Keratinocyte (primary cell): ENCODE results near the gene TRAPPC6A. TPM values are rescaled to one million over a fixed set of nuclear protein-coding genes. Genes with fewer than 3 reads are reported as not detected.

ENCODE experiments used
- DNase-seq: peaks from one replicate; pipeline ENCODE4 v3.0.0-alpha.2; 2011; ENCODE audit warnings: low read depth, missing footprints, low spot score
- FAIRE-seq: peaks from 2 replicates; lab custom pipeline; 2011; peaks lifted over from hg19 to GRCh38; lab: Jason Lieb, UNC
- H2AFZ ChIP-seq: 2 replicates; pipeline ENCODE4 v1.6.0; 2012; ENCODE audit warnings: low read length, control low read depth, inconsistent platforms; ENCODE audit not compliant: control insufficient read depth
- H3K27ac ChIP-seq: 2 replicates; pipeline ENCODE4 v1.5.1; 2011; ENCODE audit warnings: low read length; ENCODE audit not compliant: control insufficient read depth, insufficient read depth
- H3K27me3 ChIP-seq: 3 replicates; pipeline ENCODE4 v1.6.0; 2011; ENCODE audit warnings: low read length; ENCODE audit not compliant: control insufficient read depth, insufficient read depth; ENCODE audit errors: extremely low read depth
- H3K36me3 ChIP-seq, 2 experiments: 2 replicates in 1 of 2; 3 replicates in 1 of 2; pipeline ENCODE4 v1.5.1; 2011; ENCODE audit warnings: low read length in 2 of 2, mild to moderate bottlenecking in 1 of 2; ENCODE audit not compliant: control insufficient read depth in 2 of 2, insufficient read depth in 2 of 2; ENCODE audit errors: extremely low read depth in 1 of 2
- H3K4me1 ChIP-seq: 3 replicates; pipeline ENCODE4 v1.5.1; 2011; ENCODE audit warnings: low read length; ENCODE audit not compliant: control insufficient read depth, insufficient read depth; ENCODE audit errors: extremely low read depth
- H3K4me2 ChIP-seq: 3 replicates; pipeline ENCODE4 v1.6.0; 2011; ENCODE audit warnings: low read depth, low read length; ENCODE audit not compliant: control insufficient read depth, insufficient read depth; ENCODE audit errors: extremely low read depth
- H3K4me3 ChIP-seq, 3 experiments: fragments of 200-600 bp in 1 of 3; sonication (generic) in 1 of 3; 2 replicates in 2 of 3; 3 replicates in 1 of 3; pipeline ENCODE4 v1.5.1; 2011 to 2016; ENCODE audit warnings: low read length in 3 of 3, mild to moderate bottlenecking in 3 of 3, control low read depth in 2 of 3, inconsistent platforms in 1 of 3, low read depth in 1 of 3, mixed read lengths in 1 of 3, mixed run types in 1 of 3, moderate library complexity in 1 of 3; ENCODE audit not compliant: control insufficient read depth in 2 of 3, insufficient read depth in 2 of 3; ENCODE audit errors: extremely low read depth in 1 of 3
- H3K79me2 ChIP-seq: 2 replicates; pipeline ENCODE4 v1.6.0; 2012; ENCODE audit warnings: low read length; ENCODE audit not compliant: control insufficient read depth, insufficient read depth
- H3K9ac ChIP-seq: 3 replicates; pipeline ENCODE4 v1.6.0; 2011; ENCODE audit warnings: low read length; ENCODE audit not compliant: control insufficient read depth, insufficient read depth; ENCODE audit errors: extremely low read depth
- H3K9me1 ChIP-seq: 3 replicates; pipeline ENCODE4 v1.6.0; 2011; ENCODE audit warnings: low read length; ENCODE audit not compliant: control insufficient read depth, insufficient read depth; ENCODE audit errors: extremely low read depth
- H3K9me3 ChIP-seq: 2 replicates; pipeline ENCODE4 v1.5.1; 2012; ENCODE audit warnings: low read depth, low read length; ENCODE audit not compliant: control insufficient read depth
- H4K20me1 ChIP-seq: 3 replicates; pipeline ENCODE4 v1.6.0; 2011; ENCODE audit warnings: low read length; ENCODE audit not compliant: control insufficient read depth, insufficient read depth; ENCODE audit errors: extremely low read depth
- CTCF ChIP-seq, 3 experiments: IDR thresholded peaks in 1 of 3; conservative IDR thresholded peaks in 1 of 3; optimal IDR thresholded peaks in 1 of 3; 2 replicates in 2 of 3; 3 replicates in 1 of 3; pipeline versions ENCODE3 to v1.5.1; 2011; ENCODE audit warnings: low read length in 3 of 3, mild to moderate bottlenecking in 3 of 3, moderate library complexity in 2 of 3, control low read depth in 1 of 3, inconsistent platforms in 1 of 3; ENCODE audit not compliant: insufficient read depth in 2 of 3; ENCODE audit errors: extremely low read depth in 1 of 3
- EZH2 ChIP-seq: IDR thresholded peaks from one replicate; pipeline ENCODE4 v1.6.1; 2012; ENCODE audit warnings: inconsistent platforms, mild to moderate bottlenecking, low read length, moderate library complexity
- dilution Hi-C: fragments of 300-500 bp; cut with MboI; formaldehyde crosslinking; loops from one replicate; pipeline ENCODE4 v1.7.0; 2020; ENCODE audit warnings: low sequenced_read_pairs; ENCODE audit not compliant: extremely low pct_ligation_motif_present
- polyA plus RNA-seq, 5 experiments: library from polyadenylated mRNA; depleted of rRNA in 3 of 5; stranded (reverse) in 3 of 5; stranded (forward) in 1 of 5; unstranded in 1 of 5; fragments of >200 nt; gene quantifications; 1 replicate in 1 of 5; 2 replicates in 3 of 5; 3 replicates in 1 of 5; pipeline versions ENCODE4 v1.2.1 to v1.2.3, GENCODE V29; 2011 to 2012; ENCODE audit warnings: missing spikeins in 2 of 5, low read depth in 1 of 5, low replicate concordance in 1 of 5

TRAPPC6A gene
- polyA plus RNA-seq, 1 donor (not counting 4 experiments of a cell fraction or from before 2014, with no cell fraction given), result 4.7 TPM

DNA sequence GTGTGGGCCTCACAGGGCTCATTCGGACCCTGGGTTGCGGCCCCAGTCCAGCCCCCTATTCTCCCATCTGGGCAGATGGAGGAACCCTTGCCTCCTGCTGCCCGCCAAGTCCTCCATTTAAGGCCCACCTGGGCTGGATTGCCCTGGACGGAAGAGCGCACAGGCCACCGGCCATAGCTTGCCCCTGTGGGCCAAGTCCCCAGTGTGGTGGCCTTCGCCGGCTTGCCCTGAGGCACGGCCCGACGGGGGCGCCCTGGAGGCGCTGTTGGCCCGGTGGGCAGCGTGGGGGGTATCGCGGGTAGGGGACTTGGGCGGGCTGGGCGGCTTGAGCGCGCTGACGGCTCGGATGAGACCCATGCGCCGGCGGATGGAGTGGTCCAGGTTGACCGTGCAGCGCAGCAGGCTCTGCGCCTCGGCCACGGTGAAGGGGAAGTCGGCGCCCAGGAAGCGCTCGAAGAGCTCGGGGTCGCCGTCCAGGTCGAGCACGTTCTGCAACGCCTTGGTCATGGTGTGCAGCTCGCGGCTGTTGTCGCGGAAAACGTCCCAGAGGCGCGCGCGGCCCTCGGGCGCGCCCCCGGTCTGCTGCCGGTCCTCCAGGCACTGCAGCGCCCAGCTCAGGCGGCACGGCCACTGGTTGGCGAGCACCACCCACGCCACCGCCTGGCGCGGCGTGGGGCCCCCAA is 26.1 kb downstream of the TRAPPC6A start:
- no peak for FAIRE-seq
- no peak overlapping the region for H3K4me2 ChIP-seq
- no peaks in the 10 kb centered on the region for H3K36me3 ChIP-seq
- dilution Hi-C loops, result no loop called here
- H3K79me2 ChIP-seq, result no peaks in the 10 kb centered on the region
- H3K27me3 ChIP-seq, result peaks cover 24% of the 10 kb centered on the region
- no peak overlapping the region for H3K9ac ChIP-seq
- no peak overlapping the region for H3K4me3 ChIP-seq
- TF ChIP-seq CTCF (optimal IDR thresholded peaks at IDR 0.05 in 1 of 3, IDR thresholded peaks at IDR 0.05 in 1 of 3, conservative IDR thresholded peaks at IDR 0.05 in 1 of 3; ENCODE audit: extremely low read depth in 1 of 3, insufficient read depth in 2 of 3, low read length in 3 of 3) (no peak), EZH2 (no peak)
- peaks cover 7% of the 10 kb centered on the region for H4K20me1 ChIP-seq
- peaks cover 27% of the 10 kb centered on the region for H3K4me1 ChIP-seq
- no peak for DNase-seq
- H3K9me1 ChIP-seq, result no peaks in the 10 kb centered on the region
- no peak overlapping the region for H2AFZ ChIP-seq
- peaks cover 4% of the 10 kb centered on the region for H3K9me3 ChIP-seq
- H3K27ac ChIP-seq, result no peak overlapping the region

GRCh38 chr19:45151320-45151719 is 26.7 kb downstream of the TRAPPC6A start:
- Histone ChIP-seq H3K4me1 (peaks cover 23% of the 10 kb centered on the region), H3K27me3 (peaks cover 24% of the 10 kb centered on the region)

More at GRCh38 chr19:45151320-45151719, 26.7 kb downstream of the TRAPPC6A start:
- H3K36me3 ChIP-seq, result no peaks in the 10 kb centered on the region
- H2AFZ ChIP-seq, result no peak overlapping the region
- TF ChIP-seq EZH2, result no peak
- no peak for TF ChIP-seq CTCF (optimal IDR thresholded peaks at IDR 0.05 in 1 of 3, IDR thresholded peaks at IDR 0.05 in 1 of 3, conservative IDR thresholded peaks at IDR 0.05 in 1 of 3; ENCODE audit: extremely low read depth in 1 of 3, insufficient read depth in 2 of 3, low read length in 3 of 3)
- dilution Hi-C loops, result no loop called here
- H3K27ac ChIP-seq, result no peak overlapping the region
- H3K79me2 ChIP-seq, result no peaks in the 10 kb centered on the region
- peaks cover 7% of the 10 kb centered on the region for H4K20me1 ChIP-seq
- H3K9me1 ChIP-seq, result no peaks in the 10 kb centered on the region
- FAIRE-seq, result no peak
- peaks cover 4% of the 10 kb centered on the region for H3K9me3 ChIP-seq
- DNase-seq, result no peak
- H3K9ac ChIP-seq, result no peak overlapping the region
- no peak overlapping the region for H3K4me2 ChIP-seq
- H3K4me3 ChIP-seq, result peak overlapping the region in 1 of 3 experiments; percentile 13
